Ovary (tissue), 3 donors: Measurements from ENCODE around the gene SDK1.

Experiments used
- CTCF ChIP-seq, 3 donors: fragments of 450-650 bp in 2 of 3; fragments of 200-600 bp in 1 of 3; IDR thresholded peaks; one replicate each; pipeline versions ENCODE4 v1.5.1 to v1.8.0; 2016 to 2022; ENCODE audit warnings: antibody characterized with exemption in 3 of 3, mild to moderate bottlenecking in 1 of 3
- EP300 ChIP-seq: sonication (generic); formaldehyde crosslinking; IDR thresholded peaks from one replicate; pipeline ENCODE4 v1.6.1; 2017; ENCODE audit warnings: antibody characterized with exemption
- POLR2A ChIP-seq: fragments of 450-650 bp; IDR thresholded peaks from one replicate; pipeline ENCODE4 v1.6.1; 2017; ENCODE audit warnings: antibody characterized with exemption, mild to moderate bottlenecking, moderate library complexity
- donor health status: DM: no; HTN: no; CAD: no.

DNA sequence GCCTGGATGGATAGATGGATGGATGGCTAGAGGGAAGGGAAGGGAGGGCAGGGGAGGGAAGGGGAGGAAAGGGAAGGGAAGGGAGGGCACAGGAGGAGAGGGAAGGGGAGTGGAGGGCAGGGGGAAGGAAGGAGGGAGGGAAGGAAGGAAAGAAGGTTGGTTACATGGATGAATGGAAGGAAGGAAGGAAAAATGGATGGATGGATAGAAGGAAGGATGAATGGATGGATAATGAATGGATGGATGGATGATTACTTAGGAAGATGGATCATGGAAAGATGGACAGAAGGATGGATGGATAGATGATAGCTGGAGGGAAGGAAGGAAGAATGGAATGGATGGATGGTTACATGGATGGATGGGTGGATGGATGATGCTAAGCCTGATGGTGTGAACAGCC is 929.3 kb downstream of the SDK1 start:
- TF ChIP-seq CTCF (IDR thresholded peaks at IDR 0.05) (no peak), EP300 (no peak), POLR2A (no peak)
